Neural crest cell (in vitro differentiated cells): Measurements from ENCODE around the gene MPEG1. TPM values are rescaled to one million over a fixed set of nuclear protein-coding genes. Genes with fewer than 3 reads are reported as not detected.

Source experiments
- DNase-seq: peaks from one replicate; pipeline ENCODE4 v3.0.0; 2021; ENCODE audit warnings: low read depth, mixed read lengths, low spot score
- H3K27ac Mint-ChIP-seq: one replicate; pipeline ENCODE4 v1.8.0; 2021; ENCODE audit warnings: mild to moderate bottlenecking, mixed read lengths; ENCODE audit not compliant: unreplicated experiment
- H3K27me3 Mint-ChIP-seq: 2 replicates; pipeline ENCODE4 v1.8.0; 2021; ENCODE audit warnings: low read depth, mild to moderate bottlenecking, mixed read lengths
- H3K36me3 Mint-ChIP-seq: 2 replicates; pipeline ENCODE4 v1.8.0; 2021; ENCODE audit warnings: low read depth, mild to moderate bottlenecking, mixed read lengths
- H3K4me1 Mint-ChIP-seq: 2 replicates; pipeline ENCODE4 v1.8.0; 2021; ENCODE audit warnings: mixed read lengths
- H3K4me3 Mint-ChIP-seq: one replicate; pipeline ENCODE4 v1.8.0; 2021; ENCODE audit warnings: mild to moderate bottlenecking, mixed read lengths
- H3K9me3 Mint-ChIP-seq: 2 replicates; pipeline ENCODE4 v1.8.0; 2021; ENCODE audit warnings: mixed read lengths
- CTCF ChIP-seq: fragments of 200-600 bp; sonication (generic); conservative IDR thresholded peaks from 2 replicates; pipeline ENCODE4 v1.5.0; 2021; ENCODE audit warnings: antibody characterized with exemption, mild to moderate bottlenecking
- total RNA-seq: library from RNA; stranded (reverse); gene quantifications from 2 replicates; pipeline ENCODE4 v1.2.1, GENCODE V29; 2021

Gene MPEG1
- total RNA-seq, 1 donor from 2014 or later = not detected

- Mint-ChIP-seq H3K36me3 (no peaks in the 10 kb centered on the region), H3K27me3 (peaks cover 3% of the 10 kb centered on the region), H3K4me1 (peaks cover 3% of the 10 kb centered on the region), H3K27ac (no peak overlapping the region), H3K9me3 (peaks cover 9% of the 10 kb centered on the region), H3K4me3 (no peak overlapping the region)
- no peak for DNase-seq
- TF ChIP-seq CTCF = no peak
Observed at GRCh38 chr11:59255281-59255680, 42.6 kb upstream of the MPEG1 start.

GRCh38 chr11:59254286-59254685 lies 41.6 kb upstream of the MPEG1 start:
- no peak for TF ChIP-seq CTCF
- DNase-seq = no peak
- peaks cover 3% of the 10 kb centered on the region for H3K4me1 Mint-ChIP-seq
- no peaks in the 10 kb centered on the region for H3K36me3 Mint-ChIP-seq
- H3K9me3 Mint-ChIP-seq = peaks cover 11% of the 10 kb centered on the region
- no peak overlapping the region for H3K4me3 Mint-ChIP-seq
- peaks cover 3% of the 10 kb centered on the region for H3K27me3 Mint-ChIP-seq
- H3K27ac Mint-ChIP-seq = no peak overlapping the region

- no peak overlapping the region for H3K4me3 Mint-ChIP-seq
- H3K36me3 Mint-ChIP-seq = peaks cover 3% of the 10 kb centered on the region
- no peak overlapping the region for H3K27ac Mint-ChIP-seq
- TF ChIP-seq CTCF = no peak
- H3K9me3 Mint-ChIP-seq = peaks cover 14% of the 10 kb centered on the region
- H3K4me1 Mint-ChIP-seq = peaks cover 3% of the 10 kb centered on the region
- DNase-seq = no peak
- peaks cover 7% of the 10 kb centered on the region for H3K27me3 Mint-ChIP-seq
Observed at GRCh38 chr11:59253001-59253400, 40.3 kb upstream of the MPEG1 start.

GRCh38 chr11:59249535-59249934 lies 36.8 kb upstream of the MPEG1 start:
- Mint-ChIP-seq H3K27me3 (peaks cover 10% of the 10 kb centered on the region), H3K4me1 (peaks cover 3% of the 10 kb centered on the region), H3K9me3 (peaks cover 14% of the 10 kb centered on the region), H3K4me3 (no peak overlapping the region), H3K36me3 (peaks cover 3% of the 10 kb centered on the region), H3K27ac (no peak overlapping the region)
- TF ChIP-seq CTCF = no peak
- no peak for DNase-seq

- peaks cover 14% of the 10 kb centered on the region for H3K9me3 Mint-ChIP-seq
- H3K27me3 Mint-ChIP-seq = peaks cover 8% of the 10 kb centered on the region
- H3K27ac Mint-ChIP-seq = no peak overlapping the region
- no peaks in the 10 kb centered on the region for H3K4me1 Mint-ChIP-seq
- H3K4me3 Mint-ChIP-seq = no peak overlapping the region
- TF ChIP-seq CTCF = no peak
- H3K36me3 Mint-ChIP-seq = peaks cover 3% of the 10 kb centered on the region
- DNase-seq = no peak
Observed at GRCh38 chr11:59247531-59248227, 35.0 kb upstream of the MPEG1 start.
